Measurements from ENCODE around the gene LRMDA.

The LRMDA gene

DNA sequence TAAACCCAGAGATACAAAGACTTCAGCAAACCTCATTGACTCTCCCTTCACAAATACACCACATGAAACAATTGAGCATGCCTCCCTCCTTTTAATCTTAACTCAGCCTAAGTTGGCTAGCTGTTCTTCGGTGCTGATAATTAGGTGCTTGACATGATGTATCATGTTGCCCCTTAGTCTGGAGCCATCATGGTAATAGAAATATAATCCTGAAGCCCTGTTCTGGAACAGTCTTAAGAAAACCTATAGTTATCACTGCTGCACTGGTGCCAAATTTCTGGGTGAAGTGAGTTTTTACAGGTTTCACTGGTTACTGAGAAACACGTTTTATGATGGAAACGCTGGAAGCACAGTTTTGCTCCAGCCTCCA, 306.1 kb downstream of the LRMDA start:
- Histone ChIP-seq H3K27ac (ENCODE audit: low read length) (no peak overlapping the region), H3K9me3 (ENCODE audit: insufficient read depth, low read length, severe bottlenecking) (peaks cover 2% of the 10 kb centered on the region), H3K36me3 (ENCODE audit: insufficient read depth, low read length) (no peaks in the 10 kb centered on the region), H3K4me2 (ENCODE audit: insufficient read depth, low read length) (no peak overlapping the region), H3K79me2 (ENCODE audit: insufficient read depth, low read length) (no peaks in the 10 kb centered on the region), H3K9ac (ENCODE audit: low read depth, low read length) (no peak overlapping the region), H3K4me3 (ENCODE audit: low read depth in 1 of 2, low read length in 2 of 2) (no peak overlapping the region), H3K27me3 (ENCODE audit: insufficient read depth, low read length, poor library complexity) (peaks cover 3% of the 10 kb centered on the region), H4K20me1 (ENCODE audit: insufficient read depth, low read length) (no peaks in the 10 kb centered on the region), H3K4me1 (ENCODE audit: insufficient read depth, low read length) (no peaks in the 10 kb centered on the region), H2AFZ (ENCODE audit: low read depth, low read length) (no peak overlapping the region)
- no peak for DNase-seq
- no peak for TF ChIP-seq EZH2 (IDR thresholded peaks at IDR 0.05; ENCODE audit: borderline replicate concordance, low read depth, low read length, severe bottlenecking)
- TF ChIP-seq, protein P1, sequence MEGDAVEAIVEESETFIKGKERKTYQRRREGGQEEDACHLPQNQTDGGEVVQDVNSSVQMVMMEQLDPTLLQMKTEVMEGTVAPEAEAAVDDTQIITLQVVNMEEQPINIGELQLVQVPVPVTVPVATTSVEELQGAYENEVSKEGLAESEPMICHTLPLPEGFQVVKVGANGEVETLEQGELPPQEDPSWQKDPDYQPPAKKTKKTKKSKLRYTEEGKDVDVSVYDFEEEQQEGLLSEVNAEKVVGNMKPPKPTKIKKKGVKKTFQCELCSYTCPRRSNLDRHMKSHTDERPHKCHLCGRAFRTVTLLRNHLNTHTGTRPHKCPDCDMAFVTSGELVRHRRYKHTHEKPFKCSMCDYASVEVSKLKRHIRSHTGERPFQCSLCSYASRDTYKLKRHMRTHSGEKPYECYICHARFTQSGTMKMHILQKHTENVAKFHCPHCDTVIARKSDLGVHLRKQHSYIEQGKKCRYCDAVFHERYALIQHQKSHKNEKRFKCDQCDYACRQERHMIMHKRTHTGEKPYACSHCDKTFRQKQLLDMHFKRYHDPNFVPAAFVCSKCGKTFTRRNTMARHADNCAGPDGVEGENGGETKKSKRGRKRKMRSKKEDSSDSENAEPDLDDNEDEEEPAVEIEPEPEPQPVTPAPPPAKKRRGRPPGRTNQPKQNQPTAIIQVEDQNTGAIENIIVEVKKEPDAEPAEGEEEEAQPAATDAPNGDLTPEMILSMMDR (IDR thresholded peaks at IDR 0.05; ENCODE audit: borderline replicate concordance, extremely low read depth, low read length, poor library complexity, severe bottlenecking), result no peak
- ATAC-seq (ENCODE audit: insufficient read depth, low read depth), result no peak

DNA sequence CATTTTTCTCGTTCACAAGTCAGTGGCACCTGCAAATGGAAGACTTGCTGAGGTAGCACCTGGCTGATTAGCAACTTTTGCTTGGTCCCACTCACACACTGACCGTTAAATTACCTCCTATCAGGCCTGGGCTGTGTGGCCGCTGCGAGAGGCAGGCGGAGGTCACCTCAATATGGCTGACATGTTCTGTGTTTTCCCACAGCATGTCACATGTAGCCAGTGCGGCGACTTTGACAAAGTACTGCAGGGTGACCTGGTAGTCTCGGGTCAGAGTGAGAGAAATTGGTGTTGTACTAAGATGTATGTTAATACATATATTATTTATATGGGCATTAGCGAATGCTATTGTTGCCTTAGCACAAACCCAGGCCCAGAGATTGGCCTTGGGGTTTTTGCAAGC, 307.5 kb downstream of the LRMDA start:
- Histone ChIP-seq H3K9me3 (ENCODE audit: insufficient read depth, low read length, severe bottlenecking) (peaks cover 2% of the 10 kb centered on the region), H3K79me2 (ENCODE audit: insufficient read depth, low read length) (no peaks in the 10 kb centered on the region), H3K36me3 (ENCODE audit: insufficient read depth, low read length) (no peaks in the 10 kb centered on the region), H3K9ac (ENCODE audit: low read depth, low read length) (no peak overlapping the region), H3K27me3 (ENCODE audit: insufficient read depth, low read length, poor library complexity) (peaks cover 3% of the 10 kb centered on the region), H2AFZ (ENCODE audit: low read depth, low read length) (no peak overlapping the region), H3K27ac (ENCODE audit: low read length) (no peak overlapping the region), H4K20me1 (ENCODE audit: insufficient read depth, low read length) (no peaks in the 10 kb centered on the region), H3K4me3 (ENCODE audit: low read depth in 1 of 2, low read length in 2 of 2) (no peak overlapping the region), H3K4me2 (ENCODE audit: insufficient read depth, low read length) (no peak overlapping the region), H3K4me1 (ENCODE audit: insufficient read depth, low read length) (no peaks in the 10 kb centered on the region)
- ATAC-seq (ENCODE audit: insufficient read depth, low read depth) (no peak), DNase-seq (no peak)
- no peak for TF ChIP-seq EZH2 (IDR thresholded peaks at IDR 0.05; ENCODE audit: borderline replicate concordance, low read depth, low read length, severe bottlenecking)
- TF ChIP-seq, protein P1 (IDR thresholded peaks at IDR 0.05; ENCODE audit: borderline replicate concordance, extremely low read depth, low read length, poor library complexity, severe bottlenecking), result no peak

DNA sequence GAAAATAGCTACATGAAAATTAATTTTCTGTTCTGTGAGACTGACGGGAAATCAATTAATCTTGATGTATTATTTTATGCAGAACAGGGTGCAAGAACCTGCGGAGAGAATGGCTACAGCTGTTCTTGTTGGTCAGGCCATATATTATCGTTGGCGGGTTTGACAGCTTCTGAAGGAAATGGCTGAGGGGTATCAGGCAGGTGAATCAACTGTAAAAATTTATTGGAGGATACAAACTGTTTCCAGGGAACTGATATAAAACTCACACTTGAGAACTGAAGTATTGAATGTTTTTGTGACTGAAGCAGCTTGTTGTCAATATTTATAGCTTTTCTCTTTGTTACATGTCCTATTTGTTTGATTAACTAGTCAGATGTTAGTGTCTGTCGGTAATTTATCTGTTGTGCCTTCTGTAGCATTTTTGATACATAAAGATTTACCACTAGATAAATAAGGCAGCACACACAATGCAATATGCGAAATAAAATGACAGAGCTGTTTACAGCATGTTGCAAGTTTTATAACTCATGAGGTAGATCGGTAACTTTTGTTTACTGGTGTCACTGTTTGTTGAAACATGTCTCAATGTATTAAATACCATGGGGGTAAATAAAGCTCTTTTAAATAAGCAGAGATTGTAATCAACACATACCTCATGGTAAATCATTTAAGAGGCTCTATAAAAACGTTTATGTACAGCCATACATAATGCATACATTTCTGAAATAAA, 308.2 kb downstream of the LRMDA start:
- no peaks in the 10 kb centered on the region for H3K4me1 ChIP-seq (ENCODE audit: insufficient read depth, low read length)
- TF ChIP-seq, protein P1 (IDR thresholded peaks at IDR 0.05; ENCODE audit: borderline replicate concordance, extremely low read depth, low read length, poor library complexity, severe bottlenecking), result no peak
- TF ChIP-seq EZH2 (IDR thresholded peaks at IDR 0.05; ENCODE audit: borderline replicate concordance, low read depth, low read length, severe bottlenecking), result no peak
- no peaks in the 10 kb centered on the region for H3K36me3 ChIP-seq (ENCODE audit: insufficient read depth, low read length)
- no peak overlapping the region for H3K9ac ChIP-seq (ENCODE audit: low read depth, low read length)
- peaks cover 3% of the 10 kb centered on the region for H3K27me3 ChIP-seq (ENCODE audit: insufficient read depth, low read length, poor library complexity)
- no peak overlapping the region for H3K27ac ChIP-seq (ENCODE audit: low read length)
- no peak overlapping the region for H2AFZ ChIP-seq (ENCODE audit: low read depth, low read length)
- no peak overlapping the region for H3K4me3 ChIP-seq (ENCODE audit: low read depth in 1 of 2, low read length in 2 of 2)
- no peak overlapping the region for H3K4me2 ChIP-seq (ENCODE audit: insufficient read depth, low read length)
- no peak for ATAC-seq (ENCODE audit: insufficient read depth, low read depth)
- H3K9me3 ChIP-seq (ENCODE audit: insufficient read depth, low read length, severe bottlenecking), result peaks cover 2% of the 10 kb centered on the region
- H4K20me1 ChIP-seq (ENCODE audit: insufficient read depth, low read length), result no peaks in the 10 kb centered on the region
- no peaks in the 10 kb centered on the region for H3K79me2 ChIP-seq (ENCODE audit: insufficient read depth, low read length)
- DNase-seq, result no peak

All from DND-41 (cell line).